Suprapubic skin (tissue), 4 donors: ENCODE measurements around the gene ING3. TPM values are rescaled to one million over a fixed set of nuclear protein-coding genes. Genes with fewer than 3 reads are reported as not detected.

Experiments used
- DNase-seq, 2 donors: peaks; one replicate each; pipeline ENCODE4 v3.0.0-alpha.2; 2019; ENCODE audit warnings: low spot score in 2 of 2
- H3K27ac ChIP-seq: fragments of 200-600 bp; sonication (generic); one replicate; pipeline ENCODE4 v1.5.1; 2019
- H3K27me3 ChIP-seq: fragments of 200-600 bp; sonication (generic); one replicate; pipeline ENCODE4 v1.5.1; 2019
- H3K36me3 ChIP-seq: fragments of 200-600 bp; sonication (generic); one replicate; pipeline ENCODE4 v1.5.1; 2019
- H3K4me1 ChIP-seq: fragments of 200-600 bp; sonication (generic); one replicate; pipeline ENCODE4 v1.5.1; 2019
- H3K4me3 ChIP-seq: fragments of 200-600 bp; sonication (generic); one replicate; pipeline ENCODE4 v1.5.1; 2019; ENCODE audit warnings: mild to moderate bottlenecking
- H3K9me3 ChIP-seq: fragments of 200-600 bp; sonication (generic); one replicate; pipeline ENCODE4 v1.5.1; 2019
- CTCF ChIP-seq, 2 donors: fragments of 200-600 bp in 1 of 2; fragments of 450-650 bp in 1 of 2; sonication (generic) in 1 of 2; IDR thresholded peaks; one replicate each; pipeline ENCODE4 v1.5.1; 2016 to 2019; ENCODE audit warnings: antibody characterized with exemption in 2 of 2, mild to moderate bottlenecking in 1 of 2, moderate library complexity in 1 of 2
- EP300 ChIP-seq: sonication (generic); formaldehyde crosslinking; IDR thresholded peaks from one replicate; pipeline ENCODE4 v1.6.1; 2017; ENCODE audit warnings: antibody characterized with exemption
- POLR2A ChIP-seq, 2 donors: fragments of 450-650 bp; IDR thresholded peaks; one replicate each; pipeline ENCODE4 v1.6.1; 2017; ENCODE audit warnings: antibody characterized with exemption in 2 of 2, mild to moderate bottlenecking in 2 of 2, moderate library complexity in 2 of 2
- POLR2AphosphoS5 ChIP-seq, 3 donors: sonication (generic); formaldehyde crosslinking; IDR thresholded peaks; one replicate each; pipeline ENCODE4 v1.6.1; 2017; ENCODE audit warnings: antibody characterized with exemption in 3 of 3
- WGBS: methylation state at CpG from one replicate; pipeline ENCODE4 v1.1.5; 2018; 5-methylcytosine and 5-hydroxymethylcytosine counted together
- total RNA-seq, 4 donors: library from RNA; depleted of rRNA; stranded (reverse); fragments of >200 nt; gene quantifications; one replicate each; pipeline ENCODE4 v1.1.0, GENCODE V29; 2016

ING3 gene
- total RNA-seq, 4 donors from 2014 or later, result 12.6 to 17.8 (median 16.2) TPM

- DNase-seq, result no peak
- H3K9me3 ChIP-seq, result no peaks in the 10 kb centered on the region
- H3K4me3 ChIP-seq, result no peak overlapping the region
- H3K27ac ChIP-seq, result no peak overlapping the region
- TF ChIP-seq CTCF (IDR thresholded peaks at IDR 0.05), result no peak
- no peak for TF ChIP-seq EP300
- no peak for TF ChIP-seq POLR2A (IDR thresholded peaks at IDR 0.05)
- no peak for TF ChIP-seq POLR2AphosphoS5 (IDR thresholded peaks at IDR 0.05)
- peaks cover 32% of the 10 kb centered on the region for H3K36me3 ChIP-seq
- no peaks in the 10 kb centered on the region for H3K4me1 ChIP-seq
- no peaks in the 10 kb centered on the region for H3K27me3 ChIP-seq
- 85% methylated on average over 1 of the region's 1 CpG for WGBS
Measured at GRCh38 chr7:120960714-120961113, 10.1 kb downstream of the ING3 start.

GRCh38 chr7:120961638-120962173, 11.1 kb downstream of the ING3 start:
- peaks cover 22% of the 10 kb centered on the region for H3K36me3 ChIP-seq
- no peaks in the 10 kb centered on the region for H3K9me3 ChIP-seq
- no peak overlapping the region for H3K4me3 ChIP-seq
- WGBS, result 67% methylated on average over 1 of the region's 1 CpG
- no peak overlapping the region for H3K27ac ChIP-seq
- H3K27me3 ChIP-seq, result no peaks in the 10 kb centered on the region
- TF ChIP-seq CTCF (IDR thresholded peaks at IDR 0.05), result no peak
- no peak for TF ChIP-seq POLR2AphosphoS5 (IDR thresholded peaks at IDR 0.05)
- no peak for TF ChIP-seq POLR2A (IDR thresholded peaks at IDR 0.05)
- no peak for TF ChIP-seq EP300
- H3K4me1 ChIP-seq, result no peaks in the 10 kb centered on the region
- no peak for DNase-seq

- no peak for DNase-seq
- H3K4me3 ChIP-seq, result no peak overlapping the region
- no peak for TF ChIP-seq EP300
- H3K9me3 ChIP-seq, result no peaks in the 10 kb centered on the region
- no peak overlapping the region for H3K27ac ChIP-seq
- no peaks in the 10 kb centered on the region for H3K27me3 ChIP-seq
- peaks cover 16% of the 10 kb centered on the region for H3K36me3 ChIP-seq
- H3K4me1 ChIP-seq, result no peaks in the 10 kb centered on the region
- 91% methylated on average over 1 of the region's 1 CpG for WGBS
Measured at GRCh38 chr7:120964088-120964487, 13.5 kb downstream of the ING3 start.

- peaks cover 39% of the 10 kb centered on the region for H3K36me3 ChIP-seq
- no peaks in the 10 kb centered on the region for H3K9me3 ChIP-seq
- no peaks in the 10 kb centered on the region for H3K4me1 ChIP-seq
- no peaks in the 10 kb centered on the region for H3K27me3 ChIP-seq
- no peak overlapping the region for H3K27ac ChIP-seq
- TF ChIP-seq POLR2A (IDR thresholded peaks at IDR 0.05) (no peak), EP300 (no peak), POLR2AphosphoS5 (IDR thresholded peaks at IDR 0.05) (no peak), CTCF (IDR thresholded peaks at IDR 0.05) (no peak)
- no peak for DNase-seq
- no peak overlapping the region for H3K4me3 ChIP-seq
Measured at GRCh38 chr7:120966961-120967360, 16.4 kb downstream of the ING3 start.

GRCh38 chr7:120973849-120974248, 23.3 kb downstream of the ING3 start:
- Histone ChIP-seq H3K4me3 (no peak overlapping the region), H3K36me3 (peaks cover 72% of the 10 kb centered on the region), H3K4me1 (no peaks in the 10 kb centered on the region), H3K27ac (no peak overlapping the region), H3K9me3 (no peaks in the 10 kb centered on the region), H3K27me3 (no peaks in the 10 kb centered on the region)
- DNase-seq, result no peak
- 97% methylated on average over 1 of the region's 1 CpG for WGBS
- no peak for TF ChIP-seq EP300
- TF ChIP-seq CTCF (IDR thresholded peaks at IDR 0.05), result no peak
- TF ChIP-seq POLR2A (IDR thresholded peaks at IDR 0.05), result no peak
- no peak for TF ChIP-seq POLR2AphosphoS5 (IDR thresholded peaks at IDR 0.05)
